Measurements from ENCODE around the gene ENC1. TPM values are rescaled to one million over a fixed set of nuclear protein-coding genes. Genes with fewer than 3 reads are reported as not detected.

The ENC1 gene
- total RNA-seq, 1 donor = 72.1 TPM

DNA sequence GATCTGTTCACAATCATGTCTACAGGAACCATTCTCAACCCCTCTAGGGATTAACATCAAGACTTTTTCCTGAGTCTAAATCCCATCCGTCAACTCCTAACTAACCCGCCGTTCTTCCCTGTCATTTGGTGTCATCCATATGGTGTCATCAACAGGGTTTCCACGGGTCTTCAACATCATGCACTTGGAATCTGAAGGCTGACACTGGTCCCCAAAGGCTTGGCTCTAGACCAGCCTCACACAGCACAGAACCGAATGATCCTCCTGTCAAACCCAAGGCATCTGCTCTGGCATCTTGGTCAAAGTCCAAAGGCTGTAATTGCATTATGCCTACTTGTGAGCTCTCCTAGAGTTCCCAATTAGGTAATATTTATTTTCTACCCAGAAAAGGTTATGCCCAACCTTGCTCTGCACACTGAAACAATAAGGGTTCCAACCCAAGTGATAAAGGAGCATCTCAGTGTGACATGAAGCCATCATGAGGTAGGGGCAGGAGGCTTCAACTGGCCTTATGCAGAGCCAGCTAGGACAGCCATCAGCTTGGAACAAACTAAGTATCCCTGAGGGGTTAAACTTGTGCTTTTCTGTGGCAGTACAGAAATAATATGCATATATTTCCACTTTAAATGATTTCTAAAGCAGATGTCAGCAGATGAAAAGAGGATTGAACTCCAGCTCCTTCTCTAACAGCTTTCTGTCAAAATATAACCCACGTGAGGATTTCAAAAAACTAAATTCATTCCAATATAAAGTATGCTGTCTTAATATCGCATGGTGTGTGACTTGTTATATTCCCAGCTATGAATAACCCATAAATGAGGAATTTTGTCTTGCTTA is 13.9 kb downstream of the ENC1 start:
- DNase-seq (ENCODE audit: low read depth) = no peak
- TF ChIP-seq, protein P1, sequence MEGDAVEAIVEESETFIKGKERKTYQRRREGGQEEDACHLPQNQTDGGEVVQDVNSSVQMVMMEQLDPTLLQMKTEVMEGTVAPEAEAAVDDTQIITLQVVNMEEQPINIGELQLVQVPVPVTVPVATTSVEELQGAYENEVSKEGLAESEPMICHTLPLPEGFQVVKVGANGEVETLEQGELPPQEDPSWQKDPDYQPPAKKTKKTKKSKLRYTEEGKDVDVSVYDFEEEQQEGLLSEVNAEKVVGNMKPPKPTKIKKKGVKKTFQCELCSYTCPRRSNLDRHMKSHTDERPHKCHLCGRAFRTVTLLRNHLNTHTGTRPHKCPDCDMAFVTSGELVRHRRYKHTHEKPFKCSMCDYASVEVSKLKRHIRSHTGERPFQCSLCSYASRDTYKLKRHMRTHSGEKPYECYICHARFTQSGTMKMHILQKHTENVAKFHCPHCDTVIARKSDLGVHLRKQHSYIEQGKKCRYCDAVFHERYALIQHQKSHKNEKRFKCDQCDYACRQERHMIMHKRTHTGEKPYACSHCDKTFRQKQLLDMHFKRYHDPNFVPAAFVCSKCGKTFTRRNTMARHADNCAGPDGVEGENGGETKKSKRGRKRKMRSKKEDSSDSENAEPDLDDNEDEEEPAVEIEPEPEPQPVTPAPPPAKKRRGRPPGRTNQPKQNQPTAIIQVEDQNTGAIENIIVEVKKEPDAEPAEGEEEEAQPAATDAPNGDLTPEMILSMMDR (IDR thresholded peaks at IDR 0.05; ENCODE audit: insufficient read depth, low read depth, low read length) = no peak
- no peak overlapping the region for H3K4me3 ChIP-seq (ENCODE audit: low read depth, low read length)

DNA sequence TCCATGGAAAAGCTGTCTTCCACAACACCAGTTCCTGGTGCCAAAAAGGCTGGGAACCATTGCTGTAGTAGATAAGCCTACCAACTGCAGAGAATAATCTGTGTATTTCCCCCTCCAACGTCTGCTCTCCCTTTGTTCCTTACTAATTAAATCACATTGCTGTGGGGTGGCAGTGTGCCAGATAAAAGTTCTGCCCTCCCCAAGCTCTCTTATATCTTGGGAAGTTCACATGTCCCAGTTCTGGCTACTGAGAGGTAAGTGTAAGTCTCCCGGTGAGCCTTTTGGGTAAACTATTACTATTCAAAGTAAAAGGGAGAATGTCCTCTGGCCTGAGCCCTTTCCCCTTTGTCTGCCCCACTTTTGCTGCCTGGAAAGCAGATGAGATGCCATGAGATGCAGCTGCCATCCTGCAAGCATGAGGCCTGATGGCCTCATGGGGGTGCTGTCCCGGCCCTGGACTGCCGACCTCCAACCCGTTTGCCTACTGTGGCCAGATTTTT is 14.7 kb downstream of the ENC1 start:
- TF ChIP-seq, protein P1 (IDR thresholded peaks at IDR 0.05; ENCODE audit: insufficient read depth, low read depth, low read length) = peak; percentile 13
- no peak overlapping the region for H3K4me3 ChIP-seq (ENCODE audit: low read depth, low read length)
- DNase-seq (ENCODE audit: low read depth) = no peak

DNA sequence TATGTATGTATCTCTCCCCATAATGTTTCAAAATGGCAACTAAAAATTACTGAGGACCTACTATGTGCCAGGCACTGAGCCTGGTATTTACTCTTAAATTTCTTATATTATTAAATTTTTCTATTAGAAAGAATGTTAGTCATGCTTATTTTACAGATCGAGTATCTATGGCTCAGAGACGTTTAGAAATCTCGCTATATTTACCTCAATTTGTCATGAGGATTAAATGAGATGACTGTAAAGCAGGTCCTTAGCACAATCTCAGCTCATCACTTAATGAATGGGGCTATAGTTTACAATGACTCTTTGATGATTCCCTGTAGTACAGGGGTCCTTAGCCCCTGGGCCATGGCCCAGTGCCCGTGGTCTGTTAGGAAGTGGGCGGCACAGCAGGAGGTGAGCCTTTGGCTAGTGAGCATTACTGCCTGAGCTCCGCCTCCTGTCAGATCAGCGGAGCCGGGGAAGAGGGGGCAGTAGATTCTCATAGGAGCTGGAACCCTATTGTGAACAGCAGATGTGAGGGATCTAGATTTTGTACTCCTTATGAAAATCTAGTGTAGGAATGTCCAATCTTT is 15.5 kb downstream of the ENC1 start:
- TF ChIP-seq, protein P1 (IDR thresholded peaks at IDR 0.05; ENCODE audit: insufficient read depth, low read depth, low read length) = no peak
- no peak overlapping the region for H3K4me3 ChIP-seq (ENCODE audit: low read depth, low read length)
- no peak for DNase-seq (ENCODE audit: low read depth)

DNA sequence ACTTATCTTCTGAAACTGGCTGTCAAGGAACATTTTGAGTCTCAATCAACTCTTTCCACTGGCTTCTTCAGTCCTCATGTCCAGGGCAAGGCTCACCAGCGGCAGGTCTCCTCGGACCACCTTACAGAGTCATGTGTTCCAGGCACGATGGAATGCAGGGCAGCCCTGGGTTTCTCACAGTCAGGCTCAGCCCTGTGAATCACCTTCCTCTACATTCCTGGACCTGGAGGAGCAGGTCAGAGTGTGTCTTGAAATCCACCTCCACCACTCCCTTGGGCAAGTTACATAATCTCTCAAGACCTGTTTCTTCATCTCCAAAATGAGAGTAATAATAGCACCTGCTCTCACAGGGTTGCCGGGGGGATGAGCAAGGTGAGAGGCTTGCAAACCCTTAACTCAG is 16.0 kb downstream of the ENC1 start:
- DNase-seq (ENCODE audit: low read depth) = no peak
- no peak overlapping the region for H3K4me3 ChIP-seq (ENCODE audit: low read depth, low read length)
- TF ChIP-seq, protein P1 (IDR thresholded peaks at IDR 0.05; ENCODE audit: insufficient read depth, low read depth, low read length) = no peak

DNA sequence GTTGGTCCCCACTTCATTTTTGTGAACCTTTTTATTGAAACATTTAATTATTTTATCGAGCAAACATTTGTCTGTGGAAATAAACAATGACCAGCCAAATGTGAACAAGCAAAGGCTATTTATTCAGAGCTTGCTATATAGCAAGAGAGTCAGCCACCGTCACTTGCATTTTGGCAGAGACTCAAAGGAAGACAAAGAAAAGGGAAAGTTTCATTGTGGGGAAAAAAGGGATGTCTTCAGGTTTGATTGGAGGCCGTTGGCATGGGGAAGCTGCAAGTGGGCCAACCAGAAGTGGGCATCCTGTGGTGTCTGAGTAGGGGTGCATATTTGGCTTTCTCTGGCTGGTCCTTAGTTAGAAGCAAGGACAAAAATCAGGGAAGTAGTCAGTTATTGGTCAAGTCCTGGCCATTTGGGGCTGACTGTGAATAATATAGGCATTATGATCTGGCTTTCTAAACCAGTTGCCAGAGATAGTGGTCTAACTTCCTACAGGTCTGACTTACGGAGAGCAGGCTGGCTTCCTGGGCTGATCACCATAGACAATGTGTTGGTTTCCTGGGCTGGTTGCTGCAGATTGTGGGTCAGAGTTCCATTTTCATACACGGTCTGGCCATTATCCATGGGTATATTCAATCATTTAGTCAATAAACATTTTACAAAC is 16.6 kb downstream of the ENC1 start:
- H3K4me3 ChIP-seq (ENCODE audit: low read depth, low read length) = no peak overlapping the region
- no peak for DNase-seq (ENCODE audit: low read depth)
- TF ChIP-seq, protein P1 (IDR thresholded peaks at IDR 0.05; ENCODE audit: insufficient read depth, low read depth, low read length) = no peak

DNA sequence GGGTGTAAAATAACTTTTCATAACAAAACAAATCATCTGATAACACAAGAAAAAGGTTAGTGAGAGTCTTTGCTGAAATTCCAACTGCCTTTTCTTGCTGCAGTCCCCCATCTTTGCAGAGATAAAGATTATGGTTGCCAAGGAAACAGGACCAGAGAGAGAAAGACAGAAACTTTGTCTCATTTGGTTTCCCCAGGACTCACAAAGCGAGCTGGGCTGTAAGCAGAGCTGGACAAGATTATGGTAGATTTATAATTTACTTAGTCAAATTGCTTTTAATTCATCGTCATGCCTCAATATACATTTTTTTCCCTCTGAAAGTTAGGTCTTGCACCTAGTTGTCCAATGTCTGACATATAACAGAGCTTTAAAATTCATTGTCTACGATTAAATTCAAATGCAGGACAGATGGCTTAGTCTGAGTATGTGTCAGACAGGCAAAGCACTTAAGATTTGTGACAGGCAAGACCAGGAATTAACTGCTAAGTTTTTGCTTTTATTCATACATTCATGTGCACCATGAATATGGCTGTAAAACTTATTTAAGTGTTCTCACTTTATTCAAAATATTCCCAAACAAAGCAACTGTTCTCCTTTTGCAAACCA is 17.4 kb downstream of the ENC1 start:
- TF ChIP-seq, protein P1 (IDR thresholded peaks at IDR 0.05; ENCODE audit: insufficient read depth, low read depth, low read length) = no peak
- H3K4me3 ChIP-seq (ENCODE audit: low read depth, low read length) = no peak overlapping the region
- DNase-seq (ENCODE audit: low read depth) = no peak

Measured in fibroblast of villous mesenchyme (primary cell).